Cardiac septum (tissue), 1 donor: ENCODE results near the gene PTGER4. TPM values are rescaled to one million over a fixed set of nuclear protein-coding genes. Genes with fewer than 3 reads are reported as not detected.
A peak's percentile ranks its signal among the peaks of the same experiment; 100 is the strongest.
"Not testable (repeated sequence)": the region's sequence is repeated elsewhere in the genome, so short reads cannot be mapped to it uniquely, and the experiment has no call there.

Source experiments
- DNase-seq: peaks from one replicate; pipeline ENCODE4 v3.0.0-alpha.2; 2020; ENCODE audit warnings: low spot score
- intact Hi-C: fragments of 100-400 bp; cut with DNase I; formaldehyde crosslinking; loops from one replicate; pipeline ENCODE4 v1.14.0; 2022
- total RNA-seq: library from RNA; stranded (reverse); fragmentation: NEBNext Ultra II Directional; extraction: Animal tissue kit (Norgen Biotek cat#: 25700); gene quantifications from one replicate; pipeline ENCODE4 v1.2.1, GENCODE V29; 2021
- donor health status: DM: no; HTN: no; CAD: no.

PTGER4 gene
- total RNA-seq, 1 donor from 2014 or later = 6.1 TPM

GRCh38 chr5:40685976-40686486, 6.3 kb downstream of the PTGER4 start:
- no peak for DNase-seq
- intact Hi-C loops = loop anchor here (5.0 to 10.0 kb wide), 4 partner anchors 279 to 1104 kb away; no protein-coding TSS in a partner anchor

- no peak for DNase-seq
- intact Hi-C loops = loop anchor here (5.0 to 10.0 kb wide), 4 partner anchors 280 to 1105 kb away; no protein-coding TSS in a partner anchor
Measured at GRCh38 chr5:40687321-40687720, 7.6 kb downstream of the PTGER4 start.

- intact Hi-C loops = loop anchor here (1.0 to 10.0 kb wide), 5 partner anchors 281 to 1106 kb away; no protein-coding TSS in a partner anchor
- peak; percentile 89 for DNase-seq
Measured at GRCh38 chr5:40688127-40688761, 8.5 kb downstream of the PTGER4 start.

- intact Hi-C loops = loop anchor here (1.0 to 10.0 kb wide), 5 partner anchors 282 to 1107 kb away; no protein-coding TSS in a partner anchor
- DNase-seq = no peak
Measured at GRCh38 chr5:40688996-40689395, 9.3 kb downstream of the PTGER4 start.

GRCh38 chr5:40689438-40689837, 9.7 kb downstream of the PTGER4 start:
- no peak for DNase-seq
- intact Hi-C loops = loop anchor here (5.0 to 10.0 kb wide), 4 partner anchors 282 to 1107 kb away; no protein-coding TSS in a partner anchor

GRCh38 chr5:40690267-40690666, 10.6 kb downstream of the PTGER4 start:
- no peak for DNase-seq
- intact Hi-C loops = no loop called here

- DNase-seq = no peak
- intact Hi-C loops = no loop called here
Measured at GRCh38 chr5:40691894-40692293, 12.2 kb downstream of the PTGER4 start.

GRCh38 chr5:40694433-40694832, 14.7 kb downstream of the PTGER4 start:
- DNase-seq = no peak
- intact Hi-C loops = no loop called here

GRCh38 chr5:40700116-40700782, 20.5 kb downstream of the PTGER4 start:
- no peak for DNase-seq
- intact Hi-C loops = no loop called here

- intact Hi-C loops, DNase-seq: not testable (repeated sequence)
Measured at GRCh38 chr5:40702027-40702426, 22.3 kb downstream of the PTGER4 start.

GRCh38 chr5:40705484-40705883, 25.8 kb downstream of the PTGER4 start:
- intact Hi-C loops = not testable (repeated sequence)

GRCh38 chr5:40710575-40710974, 30.9 kb downstream of the PTGER4 start:
- intact Hi-C loops, DNase-seq: not testable (repeated sequence)

More at GRCh38 chr5:40705484-40705883, 25.8 kb downstream of the PTGER4 start:
- not testable (repeated sequence) for DNase-seq

- intact Hi-C loops = no loop called here
- DNase-seq = no peak
Measured at GRCh38 chr5:40714001-40714400, 34.3 kb downstream of the PTGER4 start.

GRCh38 chr5:40716000-40716399, 36.3 kb downstream of the PTGER4 start:
- no peak for DNase-seq
- intact Hi-C loops = no loop called here

GRCh38 chr5:40716590-40716989, 36.9 kb downstream of the PTGER4 start:
- intact Hi-C loops = no loop called here
- no peak for DNase-seq

GRCh38 chr5:40717281-40717680, 37.6 kb downstream of the PTGER4 start:
- DNase-seq = no peak
- intact Hi-C loops = no loop called here

- intact Hi-C loops = no loop called here
Measured at GRCh38 chr5:40720069-40720468, 40.4 kb downstream of the PTGER4 start.

GRCh38 chr5:40722497-40722911, 42.8 kb downstream of the PTGER4 start:
- intact Hi-C loops, DNase-seq: not testable (repeated sequence)

More at GRCh38 chr5:40720069-40720468, 40.4 kb downstream of the PTGER4 start:
- no peak for DNase-seq

GRCh38 chr5:40733434-40733833, 53.7 kb downstream of the PTGER4 start:
- DNase-seq = no peak
- intact Hi-C loops = loop anchor here (10.0 kb wide), 2 partner anchors 1019 to 1149 kb away; no protein-coding TSS in a partner anchor

- intact Hi-C loops = loop anchor here (10.0 kb wide), 2 partner anchors 1019 to 1149 kb away; no protein-coding TSS in a partner anchor
- no peak for DNase-seq
Measured at GRCh38 chr5:40733879-40734563, 54.3 kb downstream of the PTGER4 start.
